Measurements from ENCODE around the gene PPP1R15A.

- no peak for TF ChIP-seq EZH2 (IDR thresholded peaks at IDR 0.05; ENCODE audit: borderline replicate concordance, low read depth, low read length, severe bottlenecking)
- TF ChIP-seq, protein P1, sequence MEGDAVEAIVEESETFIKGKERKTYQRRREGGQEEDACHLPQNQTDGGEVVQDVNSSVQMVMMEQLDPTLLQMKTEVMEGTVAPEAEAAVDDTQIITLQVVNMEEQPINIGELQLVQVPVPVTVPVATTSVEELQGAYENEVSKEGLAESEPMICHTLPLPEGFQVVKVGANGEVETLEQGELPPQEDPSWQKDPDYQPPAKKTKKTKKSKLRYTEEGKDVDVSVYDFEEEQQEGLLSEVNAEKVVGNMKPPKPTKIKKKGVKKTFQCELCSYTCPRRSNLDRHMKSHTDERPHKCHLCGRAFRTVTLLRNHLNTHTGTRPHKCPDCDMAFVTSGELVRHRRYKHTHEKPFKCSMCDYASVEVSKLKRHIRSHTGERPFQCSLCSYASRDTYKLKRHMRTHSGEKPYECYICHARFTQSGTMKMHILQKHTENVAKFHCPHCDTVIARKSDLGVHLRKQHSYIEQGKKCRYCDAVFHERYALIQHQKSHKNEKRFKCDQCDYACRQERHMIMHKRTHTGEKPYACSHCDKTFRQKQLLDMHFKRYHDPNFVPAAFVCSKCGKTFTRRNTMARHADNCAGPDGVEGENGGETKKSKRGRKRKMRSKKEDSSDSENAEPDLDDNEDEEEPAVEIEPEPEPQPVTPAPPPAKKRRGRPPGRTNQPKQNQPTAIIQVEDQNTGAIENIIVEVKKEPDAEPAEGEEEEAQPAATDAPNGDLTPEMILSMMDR (IDR thresholded peaks at IDR 0.05; ENCODE audit: borderline replicate concordance, extremely low read depth, low read length, poor library complexity, severe bottlenecking) = no peak
These were observed 3.9 kb upstream of the PPP1R15A start, which contains the start of gene PLEKHA4 for GRCh38 chr19:48868114-48868886.

Data from DND-41 (cell line).